ENCODE measurements around the gene YRDC.

YRDC gene

GRCh38 chr1:37764888-37765441, 43.0 kb downstream of the YRDC start, which contains the start of gene EPHA10:
TSS of gene EPHA10 (minus strand) at chr1:37765120. CDS start at chr1:37765066, 54 bp downstream.
- no peak for DNase-seq

- no peak for DNase-seq
Measured at GRCh38 chr1:37764414-37764825, 43.6 kb downstream of the YRDC start.

GRCh38 chr1:37763791-37764413, 44.1 kb downstream of the YRDC start:
- DNase-seq: no peak

- DNase-seq: no peak
Measured at GRCh38 chr1:37762516-37762915, 45.5 kb downstream of the YRDC start.

GRCh38 chr1:37761416-37762095, 46.5 kb downstream of the YRDC start:
- no peak for DNase-seq

- DNase-seq: no peak
Measured at GRCh38 chr1:37759451-37759850, 48.6 kb downstream of the YRDC start.

- no peak for DNase-seq
Measured at GRCh38 chr1:37755951-37756560, 52.0 kb downstream of the YRDC start.

GRCh38 chr1:37755290-37755689, 52.7 kb downstream of the YRDC start:
- no peak for DNase-seq

GRCh38 chr1:37753473-37754321, 54.3 kb downstream of the YRDC start:
- DNase-seq: no peak
